Stimulated activated CD8-positive, alpha-beta memory T cell treated with anti-CD3 and anti-CD28 coated beads, Interleukin-4, amount 100 ng/mL, for 1 hour (primary cell): Measurements from ENCODE around the gene RTN4R.
"Not testable (repeated sequence)": the region's sequence is repeated elsewhere in the genome, so short reads cannot be mapped to it uniquely, and the experiment has no call there.

Experiments used
- DNase-seq, 2 donors: peaks; one replicate each; pipeline ENCODE4 v3.0.0-alpha.2; 2020; ENCODE audit warnings: low read depth in 2 of 2, low spot score in 1 of 2

Gene RTN4R

DNA sequence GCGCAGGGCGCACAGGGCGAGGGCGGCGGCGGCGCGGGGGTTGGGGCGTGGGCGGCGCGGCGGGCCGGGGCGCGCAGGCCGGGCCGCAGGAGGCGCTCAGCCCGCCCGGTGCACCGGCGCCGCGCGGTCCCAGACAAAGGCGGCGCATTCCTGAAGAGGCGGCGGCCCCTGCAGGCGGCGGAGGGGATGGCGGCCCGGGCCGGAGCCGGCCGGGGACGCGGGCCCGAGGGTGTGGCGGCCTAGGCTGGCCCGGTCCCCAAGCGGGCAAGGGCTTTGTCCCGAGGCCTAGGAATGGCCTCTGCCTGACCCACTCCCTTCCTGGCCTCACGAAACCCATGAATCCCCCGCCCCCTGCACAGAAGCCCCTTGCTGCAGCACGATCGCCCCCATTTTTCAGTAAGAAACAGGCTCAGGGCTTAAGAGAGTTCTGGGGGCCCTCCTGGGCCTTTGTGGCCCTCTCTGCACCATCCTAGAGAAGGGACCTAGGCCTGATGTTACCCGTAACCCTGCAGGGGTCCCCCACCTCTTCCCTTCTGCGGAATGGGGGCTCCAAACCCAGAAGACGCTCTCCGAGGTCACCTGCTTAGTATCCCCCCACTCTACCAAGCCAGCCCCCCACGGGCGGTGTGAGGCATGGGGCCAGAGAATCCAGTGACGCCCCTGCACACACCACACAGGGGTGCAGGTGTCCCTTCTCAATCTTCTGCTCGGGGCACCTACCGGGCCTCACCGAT, at the start of gene RTN4R:
TSS of gene RTN4R (minus strand) at position 40 of the 734 bp plus-strand sequence. CDS start 226 bp downstream, outside the sequence.
- DNase-seq = peak in 1 of 2 donors; percentile 29

DNA sequence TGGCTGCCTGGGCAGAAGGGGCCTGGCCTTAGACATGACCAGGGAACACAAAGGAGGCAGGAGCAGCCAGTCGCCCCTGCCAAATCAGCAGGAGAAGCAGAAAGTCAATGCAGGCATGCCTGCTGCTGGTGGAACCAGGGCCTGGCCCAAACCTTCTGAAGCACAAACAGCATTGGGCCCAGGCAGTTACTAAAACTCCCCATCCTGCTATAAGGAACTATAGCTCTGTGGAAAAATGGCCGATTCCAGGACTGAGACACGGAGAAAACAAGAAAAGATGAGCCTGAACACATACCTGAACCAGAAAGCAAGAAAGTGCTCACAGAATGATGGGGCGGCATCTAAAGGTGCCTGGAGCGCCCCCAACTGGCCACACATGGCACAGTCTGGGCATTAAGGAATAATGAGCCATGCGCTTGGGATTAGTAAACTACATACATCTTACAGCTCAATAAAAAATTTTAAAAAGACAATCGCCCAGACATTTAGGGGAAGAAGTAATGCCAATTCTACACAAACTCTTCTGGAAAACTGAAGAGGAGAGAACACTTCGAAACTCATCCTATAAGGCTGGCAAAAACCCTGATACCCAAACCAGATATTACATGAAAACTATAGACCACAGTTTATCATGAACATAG, 49.4 kb upstream of the RTN4R start:
- not testable (repeated sequence) for DNase-seq

DNA sequence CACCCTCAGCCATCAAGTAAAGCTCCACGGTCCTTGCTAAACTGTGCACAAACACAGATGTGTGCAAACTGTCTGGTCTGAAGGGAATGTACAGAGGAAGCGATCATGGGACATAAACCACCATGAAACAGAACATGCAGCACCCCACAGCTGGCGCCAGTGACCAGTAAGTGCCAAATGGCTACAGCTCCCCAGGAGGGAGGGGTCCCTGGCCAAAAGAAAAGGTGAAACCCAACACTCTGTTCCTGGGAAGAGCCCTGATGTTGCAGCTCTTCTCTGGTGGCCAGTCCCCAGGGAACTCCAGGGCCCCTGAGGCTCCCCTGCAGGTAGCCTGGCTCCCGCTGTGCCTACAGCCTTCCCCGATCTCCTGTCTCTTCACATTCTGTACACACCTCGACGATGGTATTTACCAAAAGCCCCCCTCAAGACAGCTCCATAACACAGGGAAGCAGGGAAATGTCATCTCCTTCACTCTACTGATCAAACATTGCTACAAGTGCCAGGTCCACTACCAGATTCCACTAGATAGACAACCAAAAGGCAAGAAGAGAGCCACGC, 48.8 kb upstream of the RTN4R start:
- no peak for DNase-seq

DNA sequence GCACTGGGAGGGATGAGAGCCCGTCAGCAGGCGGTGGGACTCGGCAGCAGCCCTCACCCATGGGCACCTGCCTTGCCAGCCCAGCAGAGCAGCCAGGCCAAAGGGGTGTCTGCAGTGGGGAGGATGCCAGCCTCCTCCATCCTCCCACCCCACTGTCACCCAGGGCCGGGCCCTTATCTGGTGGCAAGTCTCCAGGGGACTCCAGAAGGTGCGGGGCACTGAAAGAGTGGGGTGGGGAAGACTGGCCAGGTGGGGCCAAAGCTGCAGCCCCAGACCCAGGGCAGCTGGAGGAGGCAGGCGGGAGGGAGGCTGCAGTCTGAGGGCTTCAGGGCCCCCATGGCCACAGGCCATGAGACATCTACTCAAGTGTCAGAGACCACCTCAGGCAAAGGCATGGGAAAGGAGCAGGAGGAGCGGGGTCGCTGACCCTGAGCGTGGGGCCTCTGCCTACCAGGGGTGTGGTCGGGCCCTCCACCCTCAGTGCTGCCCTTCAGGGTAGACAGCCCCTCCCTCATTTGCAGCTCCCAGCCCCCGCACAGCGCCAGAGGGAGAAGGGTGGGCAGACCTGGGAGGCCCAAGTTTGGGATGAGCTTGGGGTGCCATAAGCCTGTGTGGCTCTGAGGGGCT, 48.2 kb upstream of the RTN4R start:
- DNase-seq = no peak

DNA sequence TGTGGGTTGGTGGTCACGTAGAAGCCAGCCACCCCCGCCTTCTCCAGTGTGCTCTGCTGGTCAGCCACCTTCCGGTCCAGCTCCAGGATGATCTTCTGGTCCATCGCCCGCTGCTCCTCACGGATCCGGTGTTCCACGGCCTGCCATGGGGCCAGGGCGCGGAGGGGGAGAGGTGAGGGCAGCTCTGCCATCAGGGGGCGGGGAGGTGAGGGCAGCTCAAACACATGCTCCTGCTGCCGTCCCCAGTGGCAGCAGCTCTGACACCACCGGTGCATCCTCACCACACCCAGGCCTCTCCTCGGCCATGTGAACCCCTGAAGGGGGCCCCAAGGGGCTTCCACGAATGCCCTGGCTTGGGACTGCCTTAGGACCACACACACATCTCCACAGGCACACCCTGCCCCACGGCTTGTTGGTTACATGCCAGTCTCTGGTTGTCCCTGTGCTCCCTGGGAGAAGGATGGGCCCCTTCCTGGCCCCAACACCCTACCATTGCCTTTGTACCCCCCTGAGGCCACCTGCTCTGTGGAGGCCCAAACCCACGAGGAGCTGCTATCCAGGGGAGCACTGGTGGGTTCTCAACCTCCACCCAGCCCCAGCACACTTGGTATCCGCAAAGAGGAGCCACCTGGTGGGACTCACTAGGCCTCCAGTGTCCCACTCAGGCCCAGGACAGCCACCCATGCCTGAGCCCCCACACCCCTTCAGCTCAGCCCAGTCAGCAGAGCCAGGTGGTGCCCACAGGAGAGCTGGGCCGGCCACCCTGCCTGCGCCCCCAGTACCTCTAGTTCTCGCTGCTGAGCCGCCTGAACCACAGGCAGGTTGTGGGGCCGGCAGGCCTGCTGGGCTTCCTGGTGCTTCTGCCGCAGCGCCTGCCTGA, 47.5 kb upstream of the RTN4R start:
- no peak for DNase-seq

DNA sequence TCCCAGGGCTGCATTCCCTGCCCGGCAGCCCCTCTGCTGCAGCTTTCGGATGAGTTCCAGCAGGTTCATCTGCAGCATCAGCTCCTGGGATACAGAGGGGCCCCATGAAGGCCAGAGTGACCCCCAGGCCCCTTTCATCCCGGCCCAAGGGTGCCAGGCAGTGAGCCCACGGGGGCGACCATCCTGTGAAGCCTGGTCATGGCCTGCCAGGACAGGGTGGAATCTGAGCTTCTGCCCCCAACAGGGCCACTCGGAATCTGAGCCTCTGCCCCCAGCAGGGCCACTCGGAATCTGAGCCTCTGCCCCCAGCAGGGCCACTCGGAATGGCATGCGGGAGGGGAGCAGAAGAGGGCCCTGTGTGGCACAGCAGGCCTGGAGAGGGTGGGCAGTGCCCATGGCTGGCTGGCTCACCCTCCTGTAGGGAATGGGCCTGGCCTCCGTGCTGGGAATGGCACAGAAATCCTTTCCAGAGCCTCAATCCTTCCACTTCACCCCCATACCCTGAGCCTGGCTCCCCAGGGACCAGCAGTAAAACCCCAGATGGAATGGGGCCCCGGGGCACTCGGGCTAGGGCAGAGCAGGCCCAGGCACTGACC, 46.7 kb upstream of the RTN4R start:
- DNase-seq = not testable (repeated sequence)

DNA sequence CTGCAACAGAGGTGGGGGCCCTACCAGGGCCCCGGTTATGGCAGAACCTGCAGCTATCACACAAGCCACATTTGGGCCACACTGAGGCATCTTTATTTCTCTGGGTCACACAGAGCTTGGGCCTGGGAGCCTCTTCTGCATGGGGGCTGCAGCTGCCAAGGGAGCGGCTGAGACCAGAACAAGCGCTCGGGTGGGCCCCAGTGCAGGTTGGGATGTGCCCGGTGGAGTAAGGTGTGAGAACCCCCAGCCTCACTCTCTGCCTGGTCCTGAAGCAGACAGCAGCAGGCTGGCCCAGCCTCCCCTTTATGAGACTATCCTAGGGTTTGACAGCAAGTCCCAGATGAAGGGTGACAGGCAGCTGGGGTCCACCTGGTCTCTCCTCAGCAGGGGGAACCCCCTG, 46.1 kb upstream of the RTN4R start:
- DNase-seq = not testable (repeated sequence)

DNA sequence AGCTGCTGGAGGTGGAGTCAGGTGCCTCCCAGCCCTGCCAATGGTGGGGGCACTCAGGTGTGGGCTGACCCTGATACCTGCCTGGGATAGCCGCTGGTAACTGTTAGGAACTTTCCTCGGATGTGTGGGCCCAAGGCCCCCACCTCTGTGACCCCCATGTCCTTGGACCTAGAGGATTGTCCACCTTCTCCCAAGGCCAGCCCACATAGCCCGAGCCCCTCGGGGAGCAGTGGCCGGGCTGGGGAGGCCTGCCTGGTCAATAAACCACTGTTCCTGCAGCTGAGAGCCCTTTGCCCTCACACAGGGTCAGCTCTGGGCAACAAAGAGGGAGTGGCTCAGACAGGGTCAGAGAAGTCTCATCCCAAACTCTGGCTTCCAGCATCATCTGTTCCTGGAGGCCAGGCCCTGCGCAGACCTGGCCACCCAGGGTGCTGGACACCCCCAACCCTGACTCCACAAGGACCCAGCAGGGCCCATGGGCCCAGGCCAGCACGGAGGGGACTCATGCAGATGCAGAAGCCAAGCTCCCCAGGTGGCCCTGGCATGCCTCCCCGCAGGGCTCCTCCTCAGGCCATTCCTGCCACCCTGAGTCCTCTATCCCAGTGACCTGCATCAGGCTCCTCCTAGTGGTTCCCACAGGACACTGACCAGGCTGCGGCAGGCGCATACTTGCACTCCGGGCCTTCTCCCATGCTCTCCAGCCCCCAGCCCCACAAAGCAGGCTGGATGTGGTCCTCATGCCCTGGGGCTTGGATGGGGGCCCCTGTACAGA, 45.4 kb upstream of the RTN4R start:
- not testable (repeated sequence) for DNase-seq

DNA sequence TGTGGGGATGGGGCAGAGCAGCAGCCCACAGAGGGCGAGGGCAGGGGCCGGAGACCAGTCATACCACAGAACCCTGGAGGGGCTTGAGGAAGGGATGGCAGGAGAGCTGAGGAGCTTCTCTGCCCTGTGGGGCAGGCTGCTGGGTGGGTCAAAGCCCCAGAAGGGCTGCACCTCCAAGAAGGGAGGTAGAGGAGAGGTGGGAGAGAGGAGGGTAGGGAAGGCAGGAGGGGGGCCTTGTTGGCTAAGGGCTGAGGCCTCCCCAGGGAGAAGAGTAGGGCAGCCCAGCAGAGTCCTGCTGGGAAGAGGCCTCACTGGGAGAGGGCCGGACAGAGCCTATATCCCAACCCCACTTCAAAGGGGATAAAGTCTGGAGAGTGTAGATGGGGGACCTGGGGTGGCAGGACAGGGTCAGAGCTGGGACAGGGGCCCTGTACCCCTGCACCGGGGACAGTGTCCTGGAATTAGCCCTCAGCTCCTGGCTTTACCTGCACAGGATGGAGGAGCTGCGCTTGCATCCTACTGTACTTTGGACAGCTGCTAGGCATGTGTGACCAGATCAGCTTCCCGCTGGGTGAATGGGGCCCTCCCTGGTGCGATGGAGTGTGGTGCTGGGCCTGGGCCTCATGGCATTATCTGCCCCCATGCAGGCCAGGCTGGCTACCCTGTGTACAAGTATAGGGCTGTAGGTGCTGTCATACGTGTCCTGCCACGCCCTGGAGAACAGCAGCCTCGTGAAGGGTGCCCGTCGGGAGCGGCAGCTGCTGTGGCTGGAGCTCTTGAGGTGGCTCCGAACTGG, 44.5 kb upstream of the RTN4R start:
- no peak for DNase-seq

DNA sequence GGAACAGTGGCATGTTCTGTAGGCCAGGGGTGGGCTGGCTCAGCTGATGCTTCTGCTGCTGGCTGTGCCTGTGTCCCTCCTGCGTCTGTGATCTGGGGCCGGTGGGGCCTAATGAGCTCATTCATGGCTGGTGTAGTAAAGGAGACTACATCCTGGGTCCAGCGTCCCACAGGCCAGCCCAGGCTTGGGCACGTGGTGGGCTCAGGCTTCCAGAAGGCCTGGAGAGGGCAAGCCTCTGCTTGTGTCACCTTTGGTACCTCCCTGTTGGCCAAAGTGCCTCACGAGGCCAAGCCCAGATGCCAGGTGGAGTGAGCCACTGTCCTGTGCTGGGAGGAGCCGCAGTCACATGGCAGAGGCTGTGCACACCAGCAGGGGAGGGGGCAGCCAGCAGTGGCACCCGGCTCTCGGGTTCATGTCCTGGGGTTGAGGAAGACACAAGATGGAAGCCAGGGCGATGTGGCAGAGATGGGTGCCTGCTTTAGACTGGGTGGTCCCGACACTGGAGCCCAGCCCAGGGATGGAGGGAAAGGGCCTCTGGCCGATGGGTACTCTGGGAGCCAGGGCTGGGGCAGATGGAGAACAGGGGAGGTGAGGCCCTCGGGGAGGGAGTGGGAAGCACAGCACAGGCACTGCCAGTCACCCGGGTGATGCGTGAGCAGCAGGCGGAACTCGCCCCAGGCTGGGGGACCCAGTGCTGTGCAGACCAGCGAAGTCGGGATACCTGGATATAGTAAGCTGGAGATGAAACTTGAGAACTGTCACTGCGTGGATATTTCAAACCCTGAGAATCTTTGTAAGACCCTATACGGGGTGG, 43.3 kb upstream of the RTN4R start:
- not testable (repeated sequence) for DNase-seq

DNA sequence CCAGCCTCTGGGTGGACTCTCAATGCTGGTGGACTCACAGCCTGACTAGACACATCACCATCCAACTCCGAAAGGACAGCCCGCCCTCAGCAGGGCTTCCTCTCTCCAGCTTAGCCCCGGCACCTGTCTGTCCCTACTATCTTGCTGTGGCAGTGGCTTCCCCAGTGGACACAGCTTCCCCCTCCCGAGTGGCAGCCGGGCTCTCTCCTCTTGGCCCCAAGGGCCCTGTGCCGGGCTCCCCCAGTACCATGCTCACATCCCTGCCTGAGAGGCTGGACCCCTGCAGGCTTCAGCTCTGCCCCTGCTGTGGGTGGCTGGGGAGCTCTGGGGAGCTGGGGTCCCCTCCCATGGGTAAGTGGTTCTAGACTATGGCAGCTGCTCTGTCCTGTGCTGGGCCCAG, 42.7 kb upstream of the RTN4R start:
- DNase-seq = not testable (repeated sequence)

DNA sequence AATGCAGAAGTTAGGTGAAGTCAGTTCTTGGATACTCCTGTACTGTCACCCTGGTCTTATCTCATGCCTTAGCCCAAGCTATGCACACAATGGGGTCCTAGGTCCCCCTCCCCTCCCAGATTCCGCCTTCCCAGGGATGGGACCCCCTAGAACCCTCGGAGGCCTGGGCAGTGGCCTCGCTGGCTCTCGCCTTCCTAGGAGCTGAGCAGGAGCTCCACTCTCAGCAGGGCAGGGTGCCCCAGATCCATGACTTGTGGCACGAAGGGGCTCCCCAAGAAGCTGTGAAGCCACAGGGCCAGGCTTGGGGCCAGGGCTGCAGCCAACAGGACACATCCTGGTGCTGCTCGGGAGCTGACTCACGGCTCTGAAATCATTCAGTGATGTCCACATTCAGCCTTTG, 42.1 kb upstream of the RTN4R start:
- DNase-seq = not testable (repeated sequence)

DNA sequence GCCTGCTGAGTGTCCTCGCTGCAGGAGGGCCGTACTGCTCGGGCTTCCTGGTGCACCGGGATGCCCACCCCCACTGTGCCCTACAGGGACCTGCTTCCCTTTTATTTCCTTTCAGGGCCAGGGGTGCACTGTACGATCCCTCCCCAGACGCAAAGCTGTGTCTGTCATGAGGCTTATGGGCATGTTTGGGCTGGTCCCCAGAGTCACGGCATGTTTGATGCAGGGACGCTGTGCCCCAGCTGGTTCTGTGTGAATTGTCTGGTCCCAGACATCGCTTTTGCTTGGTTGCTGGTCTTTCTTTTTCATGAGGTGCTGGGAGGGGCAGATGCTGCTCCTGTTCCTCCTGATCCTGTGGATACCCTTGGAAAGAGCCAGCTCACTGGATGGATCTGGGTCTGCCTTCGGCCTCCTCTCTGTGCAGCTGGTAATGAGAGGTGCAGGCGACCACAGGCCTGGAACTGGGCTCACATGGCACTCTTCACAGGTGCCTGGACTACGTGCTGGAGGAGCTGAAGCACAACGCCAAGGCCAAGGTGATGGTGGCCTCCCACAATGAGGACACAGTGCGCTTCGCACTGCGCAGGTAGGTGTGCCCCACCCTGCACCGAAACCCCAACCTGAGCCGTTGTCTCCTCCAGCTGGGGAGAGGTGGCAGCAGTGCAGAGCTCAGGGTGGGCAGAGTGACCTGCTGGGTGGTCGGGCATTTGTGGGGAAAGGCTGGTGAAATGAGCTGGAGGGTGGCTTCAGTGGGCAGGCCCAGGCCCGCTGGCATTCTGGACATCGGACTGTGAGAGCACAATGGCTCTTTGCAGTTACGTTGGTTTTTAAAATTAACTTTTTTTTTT, 40.9 kb upstream of the RTN4R start:
- DNase-seq = not testable (repeated sequence)

DNA sequence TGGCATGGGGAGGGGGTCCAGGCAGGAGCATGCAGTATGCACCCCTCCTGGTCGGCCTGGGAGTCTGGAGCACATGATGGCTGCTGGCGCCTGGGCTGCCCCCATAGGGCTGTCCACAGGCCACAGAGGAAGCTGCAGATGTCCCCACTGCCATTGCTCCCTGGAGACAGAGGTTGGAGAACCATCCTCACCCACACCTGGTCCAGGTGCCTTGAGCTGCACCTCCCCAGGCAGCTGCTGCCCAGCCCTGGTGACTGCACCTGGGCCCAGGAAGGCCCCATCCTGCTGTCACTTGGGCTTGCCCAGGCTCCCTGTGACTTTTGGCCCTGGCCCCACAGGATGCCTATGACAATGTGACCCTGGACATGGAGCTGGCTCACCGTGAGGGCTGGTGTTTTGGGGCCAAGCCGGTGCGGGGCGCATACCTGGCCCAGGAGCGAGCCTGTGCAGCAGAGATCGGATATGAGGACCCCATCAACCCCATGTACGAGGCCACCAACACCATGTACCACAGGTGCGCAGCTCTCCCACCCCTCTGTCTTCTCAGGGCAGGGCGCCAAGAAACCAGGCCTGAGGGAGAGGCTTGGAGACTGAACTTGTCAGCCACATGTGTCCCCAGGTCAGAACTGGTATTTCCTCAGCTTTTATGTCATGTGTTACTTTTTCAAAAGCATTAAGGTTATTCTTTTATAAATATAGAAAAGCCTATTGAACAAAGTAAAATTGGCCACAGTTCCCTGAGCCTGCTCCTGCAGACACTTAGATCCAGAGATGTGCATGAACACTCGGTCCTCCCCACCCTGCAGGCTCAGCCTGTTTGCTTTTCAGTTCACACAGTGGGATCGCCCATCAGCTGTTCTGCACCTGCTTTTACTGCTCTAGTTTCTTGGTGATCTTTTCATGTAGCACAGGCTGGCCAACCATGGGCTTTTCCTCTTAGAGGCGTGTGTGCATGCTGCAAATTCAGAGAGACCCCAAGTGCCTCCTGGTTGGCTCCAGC, 39.6 kb upstream of the RTN4R start:
- DNase-seq = not testable (repeated sequence)

DNA sequence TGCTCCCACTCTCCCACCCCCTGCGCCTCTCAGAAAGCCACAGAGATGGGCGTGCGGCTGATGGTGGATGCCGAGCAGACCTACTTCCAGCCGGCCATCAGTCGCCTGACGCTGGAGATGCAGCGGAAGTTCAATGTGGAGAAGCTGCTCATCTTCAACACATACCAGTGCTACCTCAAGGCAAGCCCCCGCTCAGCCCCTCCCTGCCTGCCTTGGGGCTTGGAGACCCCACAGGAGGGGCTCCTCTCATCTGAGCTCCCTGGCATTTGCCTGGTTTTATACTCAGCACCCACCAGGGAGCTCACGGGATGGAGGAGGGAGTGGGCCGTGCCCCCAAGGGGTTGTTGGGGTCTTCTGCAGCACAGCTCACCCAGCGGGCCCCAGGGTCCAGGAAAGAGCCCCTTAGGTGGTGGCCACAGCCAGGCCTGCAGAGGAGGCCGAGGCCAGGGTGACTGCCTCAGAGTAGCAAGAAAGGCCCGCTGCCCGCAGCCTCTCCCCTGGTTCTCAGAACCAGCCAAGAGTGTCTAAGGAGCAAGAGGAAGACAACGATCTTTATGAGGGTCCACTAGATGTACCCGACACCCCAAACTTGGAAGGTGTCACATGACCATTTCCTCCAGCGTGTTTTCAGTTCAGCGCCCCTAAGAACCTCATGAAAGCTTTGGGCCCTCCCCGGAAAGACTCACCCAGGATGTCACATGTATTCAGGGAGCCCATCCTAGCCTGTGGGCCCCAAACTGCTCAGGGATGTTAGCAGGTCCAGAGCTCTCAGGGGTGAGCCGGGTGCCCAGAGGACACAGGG, 38.7 kb upstream of the RTN4R start:
- not testable (repeated sequence) for DNase-seq
